ENCODE measurements around the gene TUBA3E.
A peak's percentile ranks its signal among the peaks of the same experiment; 100 is the strongest.
"Not testable (repeated sequence)": the region's sequence is repeated elsewhere in the genome, so short reads cannot be mapped to it uniquely, and the experiment has no call there.

Gene TUBA3E

DNA sequence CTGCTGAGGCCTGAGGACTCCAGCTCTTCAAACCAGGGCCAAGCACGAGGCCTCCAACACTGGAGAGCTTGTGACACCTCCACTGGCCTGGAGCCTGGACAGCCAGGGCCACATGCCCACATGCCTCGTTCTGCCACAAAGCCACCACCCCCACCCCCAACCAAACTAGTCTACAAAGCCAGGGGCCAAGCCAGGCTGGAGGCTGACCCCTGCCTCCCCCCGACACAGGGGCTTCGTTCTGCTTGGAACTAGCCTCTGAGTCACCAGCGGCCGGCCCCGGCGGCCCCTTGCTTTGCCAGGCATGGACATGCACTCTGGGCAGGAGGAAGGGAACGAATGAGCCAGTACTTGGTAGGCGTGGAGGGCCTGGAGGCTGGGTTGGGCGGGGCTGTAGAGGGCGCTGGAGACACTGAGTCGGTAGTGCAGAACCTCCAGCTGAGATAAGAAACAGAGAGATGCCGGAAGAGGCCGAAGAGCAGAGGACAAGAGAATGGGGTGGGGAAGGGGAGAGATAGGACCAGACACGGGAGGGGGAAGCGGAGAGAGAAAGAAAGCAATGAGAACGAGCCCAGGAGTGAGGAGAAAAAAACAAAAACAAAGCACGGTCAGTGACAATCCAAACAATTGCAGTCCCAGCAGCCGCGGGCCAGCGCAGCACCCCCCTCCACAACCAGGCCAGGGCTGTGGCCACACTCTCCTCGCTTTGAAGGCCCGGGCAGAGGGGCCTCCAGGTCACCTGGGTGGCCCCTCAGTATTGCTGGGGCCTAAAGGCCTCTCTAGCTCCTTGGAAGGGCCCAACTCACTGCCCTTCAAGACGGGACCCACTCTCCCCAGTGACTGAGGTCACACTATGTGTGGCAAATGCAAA is 37.2 kb downstream of the TUBA3E start:
- not testable (repeated sequence) for DNase-seq

DNA sequence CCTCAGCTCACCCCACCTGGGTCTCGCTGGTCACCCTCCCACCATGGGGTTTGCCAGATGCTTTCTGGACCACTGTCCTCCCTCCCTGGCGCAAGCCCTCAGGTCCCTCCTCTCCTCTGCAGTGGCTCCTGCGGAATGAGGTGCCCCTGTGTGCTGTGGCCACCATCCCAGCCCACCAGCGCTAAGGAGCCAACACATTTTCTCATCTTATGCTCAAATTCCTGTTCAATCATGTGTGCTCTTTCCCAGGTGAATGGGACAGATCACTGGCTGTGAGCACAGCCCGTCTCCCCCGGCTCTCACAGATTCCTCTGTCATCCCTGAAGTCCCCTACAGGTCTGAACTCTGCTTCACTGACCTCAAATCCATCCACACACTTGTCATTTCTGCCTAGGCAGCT is 38.1 kb downstream of the TUBA3E start:
- DNase-seq, result no peak

DNA sequence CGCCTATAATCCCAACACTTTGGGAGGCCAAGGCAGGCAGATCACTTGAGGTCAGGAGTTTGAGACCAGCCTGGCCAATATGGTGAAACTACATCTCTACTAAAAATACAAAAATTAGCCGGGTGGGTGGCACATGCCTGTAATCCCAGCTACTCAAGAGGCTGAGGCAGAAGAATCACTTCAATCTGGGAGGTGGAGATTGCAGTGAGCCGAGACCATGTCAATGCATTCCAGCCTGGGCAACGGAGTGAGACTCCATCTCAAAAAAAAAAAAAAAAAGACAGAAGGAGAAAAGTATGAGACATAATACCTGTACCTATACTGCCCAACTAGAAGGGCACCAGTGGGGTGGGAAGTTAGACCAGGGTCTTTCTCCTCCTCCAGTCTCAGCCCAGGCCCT is 38.9 kb downstream of the TUBA3E start:
- not testable (repeated sequence) for DNase-seq

GRCh38 chr2:130158631-130159030 is 39.6 kb downstream of the TUBA3E start:
- DNase-seq, result no peak

GRCh38 chr2:130157825-130158514 is 40.3 kb downstream of the TUBA3E start:
- peak; percentile 80 for DNase-seq

DNA sequence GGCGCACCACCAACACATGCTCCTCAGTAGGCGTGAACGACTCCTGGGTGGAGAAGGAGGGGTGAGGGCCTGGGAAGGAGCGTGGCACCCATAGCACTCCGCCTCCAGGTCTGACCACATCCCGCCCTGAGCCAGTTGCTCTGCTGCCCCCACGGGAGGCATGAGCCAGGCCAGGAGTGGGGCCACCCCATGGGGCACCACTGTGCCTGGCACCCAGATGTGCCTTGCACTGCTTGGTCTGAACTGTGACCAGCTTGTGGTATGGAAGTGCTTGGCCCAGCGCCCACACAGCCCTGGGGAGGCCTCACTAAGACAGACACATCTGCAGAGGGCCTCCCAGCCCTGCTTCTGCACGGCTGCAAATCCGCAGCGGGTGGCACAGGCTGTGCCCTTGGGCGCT is 40.9 kb downstream of the TUBA3E start:
- peak; percentile 73 for DNase-seq

- DNase-seq, result no peak
Observed at GRCh38 chr2:130156624-130157004, 41.6 kb downstream of the TUBA3E start.

- DNase-seq, result peak; percentile 7
Observed at GRCh38 chr2:130155956-130156623, 42.1 kb downstream of the TUBA3E start.

DNA sequence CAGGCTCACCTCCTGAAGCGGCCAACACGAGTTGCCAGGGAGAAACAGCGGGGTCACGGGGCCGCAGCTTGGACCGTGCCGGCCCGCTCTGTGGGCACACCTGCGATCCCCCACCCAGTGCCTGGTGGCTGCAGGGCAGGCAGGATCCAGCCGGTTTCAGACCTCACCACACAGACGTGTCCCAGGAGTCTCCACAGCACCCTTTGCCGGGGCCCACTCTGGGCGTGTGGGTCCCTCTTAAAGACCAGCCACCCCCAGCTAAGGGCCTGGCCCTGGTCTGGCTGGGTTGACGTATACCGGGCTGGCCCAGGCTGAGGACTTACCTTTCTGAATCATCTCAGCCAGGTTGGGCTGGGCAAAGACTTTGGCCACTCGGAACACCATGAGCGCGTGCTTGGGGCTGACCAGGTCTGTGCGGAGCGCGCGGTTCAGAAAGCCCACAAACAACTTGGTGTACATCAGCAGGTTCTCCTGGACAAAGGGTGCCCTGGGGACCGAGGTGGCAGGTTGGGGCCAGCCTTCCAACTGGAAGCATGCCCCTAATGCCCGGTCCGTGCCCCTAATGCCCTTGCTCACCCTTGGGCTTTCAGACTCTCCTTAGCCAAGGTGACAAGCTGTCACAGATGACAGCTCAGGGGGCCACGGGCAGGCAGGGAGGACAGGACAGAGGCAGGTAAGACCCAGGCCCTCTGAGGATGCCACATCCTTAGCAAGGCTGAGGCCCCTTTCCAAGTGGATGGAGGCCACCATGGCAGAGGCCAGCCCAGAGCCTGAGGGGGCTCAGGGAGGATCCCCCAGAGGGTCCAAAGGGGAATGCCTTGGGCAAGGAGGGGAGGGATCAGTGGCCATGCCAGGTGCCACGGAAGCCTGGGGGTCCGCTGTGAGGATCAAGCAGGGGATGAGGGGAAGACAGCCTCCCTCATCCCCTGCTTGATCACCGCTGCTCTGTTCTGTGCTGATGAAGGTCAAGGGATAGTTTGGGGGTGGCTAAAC is 43.2 kb downstream of the TUBA3E start:
- no peak for DNase-seq

DNA sequence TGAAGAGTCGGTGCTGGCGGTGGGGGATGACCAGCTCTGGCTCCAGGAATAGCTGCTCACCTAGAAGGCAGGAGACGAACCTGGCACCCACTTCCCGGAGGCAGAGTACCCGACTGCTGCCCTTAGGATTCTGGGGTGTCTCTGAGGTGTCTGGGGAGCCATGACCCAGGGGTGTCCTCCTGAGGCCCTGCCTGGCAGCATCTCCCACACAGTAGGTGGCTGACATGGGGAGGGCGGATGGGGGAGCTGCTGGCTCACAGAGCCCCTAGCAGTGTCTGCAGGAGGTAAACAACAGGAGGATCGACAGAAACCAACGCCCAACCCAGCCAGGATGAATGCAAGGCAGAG is 43.8 kb downstream of the TUBA3E start:
- DNase-seq, result not testable (repeated sequence)

- DNase-seq, result not testable (repeated sequence)
Observed at GRCh38 chr2:130153721-130154422, 44.4 kb downstream of the TUBA3E start.

DNA sequence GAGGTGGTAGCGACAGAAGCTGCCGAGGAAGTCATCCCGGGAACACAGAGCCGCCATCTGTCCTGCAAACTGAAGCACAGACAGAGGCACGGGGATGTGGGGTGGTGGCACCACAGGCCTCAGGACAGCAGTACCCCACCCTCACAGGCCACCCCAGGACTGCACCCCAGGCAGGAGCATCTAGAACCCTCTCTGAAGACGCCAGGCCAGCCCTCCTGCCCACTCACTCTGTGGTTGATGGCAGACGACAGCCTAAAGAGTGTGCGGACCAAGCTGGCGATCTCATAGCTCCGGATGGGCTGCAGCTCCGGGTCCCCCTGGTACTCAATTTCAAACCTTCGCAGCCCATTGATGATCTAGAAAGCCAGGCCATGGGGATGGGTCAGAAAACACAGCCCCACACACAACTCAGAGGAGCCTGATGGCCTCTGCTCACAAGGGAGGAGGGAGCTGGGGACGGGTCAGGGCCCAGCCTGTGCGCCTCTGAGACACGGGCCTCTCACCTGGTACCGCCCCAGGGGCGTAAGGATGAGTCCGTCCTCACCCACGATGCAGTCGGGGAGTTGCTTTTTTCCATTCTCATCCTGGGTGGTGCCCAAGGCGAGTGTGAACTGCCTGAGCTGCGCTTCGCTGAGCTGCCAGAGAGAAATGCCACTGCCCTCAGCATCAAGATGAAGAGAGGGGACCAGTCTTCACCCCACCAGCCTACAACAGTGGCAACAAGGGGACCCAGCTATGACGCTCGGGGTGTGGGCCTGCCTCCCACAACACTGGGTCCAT is 45.2 kb downstream of the TUBA3E start:
- DNase-seq, result no peak

DNA sequence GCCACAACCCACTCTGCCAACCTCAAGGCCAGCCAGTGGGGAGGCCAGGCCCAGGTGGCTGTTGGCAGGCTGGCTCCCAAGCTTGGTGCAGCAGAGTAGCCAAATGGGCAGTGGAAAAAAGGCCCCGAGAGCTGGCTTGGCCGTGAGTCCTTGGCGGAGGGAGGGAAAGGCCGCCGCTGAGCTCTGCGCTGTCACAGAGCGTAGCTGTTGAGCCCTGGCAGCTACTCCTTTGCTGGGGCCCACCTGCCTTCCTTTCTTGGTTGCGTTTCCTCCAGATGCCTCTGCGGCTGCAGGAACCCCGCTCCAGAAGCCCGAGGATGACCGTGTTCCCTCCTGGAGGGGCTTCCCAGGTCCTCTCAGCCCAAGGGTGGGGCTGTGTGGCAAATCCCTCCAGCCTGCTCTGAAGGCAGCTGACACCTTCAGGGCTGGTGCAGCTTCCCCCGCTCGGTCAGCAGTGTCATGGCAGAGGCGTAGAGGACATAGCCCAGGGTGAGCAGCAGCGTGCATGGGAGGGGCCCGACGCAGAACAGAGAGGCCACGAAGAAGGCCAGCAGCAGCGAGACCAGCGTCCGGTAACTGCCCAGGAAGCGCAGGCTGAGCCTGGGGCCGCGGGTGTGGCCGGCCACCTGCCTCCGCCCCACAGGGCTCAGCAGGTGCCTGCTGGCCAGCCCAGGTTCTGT is 46.0 kb downstream of the TUBA3E start:
- not testable (repeated sequence) for DNase-seq

GRCh38 chr2:130151145-130151512 is 47.1 kb downstream of the TUBA3E start:
- not testable (repeated sequence) for DNase-seq

DNA sequence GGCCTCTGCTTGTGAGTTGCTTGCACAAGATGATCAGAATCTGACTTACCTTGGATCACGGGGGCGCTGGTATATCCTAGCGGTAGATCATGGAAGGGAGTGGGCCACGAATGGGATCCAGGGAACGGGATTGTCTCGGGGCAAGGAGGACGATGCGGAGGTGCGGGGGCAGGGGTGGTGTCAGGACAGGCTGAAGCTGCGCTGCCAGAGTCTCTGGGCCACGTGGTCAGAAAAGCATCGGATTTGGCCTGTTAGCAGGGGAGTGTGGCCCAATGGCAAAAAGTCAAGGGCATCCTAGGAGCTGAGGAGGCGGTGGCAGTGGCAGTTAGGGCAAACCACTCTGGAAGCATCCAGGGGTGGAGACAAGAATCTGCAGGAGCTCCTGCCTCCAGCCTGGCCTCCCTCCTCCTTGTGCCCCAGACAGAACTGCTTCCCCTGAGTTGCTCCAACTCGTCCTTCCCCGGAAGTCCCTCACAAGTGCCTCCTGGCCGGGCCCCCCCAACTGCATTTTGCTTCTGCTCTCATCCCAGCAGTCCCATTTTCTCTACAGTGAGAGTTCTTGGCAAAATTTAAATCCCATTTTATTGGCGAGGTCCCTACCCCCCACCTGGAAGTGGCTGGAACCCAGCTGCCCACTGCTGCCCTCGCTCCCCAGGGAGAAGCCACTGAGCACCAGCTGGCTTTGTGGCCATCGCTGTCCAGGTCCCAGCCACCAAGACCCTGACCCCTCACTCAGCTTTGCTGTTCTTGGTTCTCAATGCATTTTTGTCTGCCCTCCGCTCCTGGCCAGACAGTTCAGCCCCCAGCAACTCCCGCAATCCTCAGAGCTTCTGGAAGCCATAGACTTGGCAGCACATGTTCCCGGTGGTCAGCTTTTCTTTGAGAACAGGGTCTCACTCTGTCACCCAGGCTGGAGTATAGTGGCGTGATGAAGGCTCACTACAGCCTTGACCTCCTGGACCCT is 47.8 kb downstream of the TUBA3E start:
- no peak for DNase-seq

GRCh38 chr2:130148515-130148914 is 49.7 kb downstream of the TUBA3E start:
- DNase-seq, result not testable (repeated sequence)

DNA sequence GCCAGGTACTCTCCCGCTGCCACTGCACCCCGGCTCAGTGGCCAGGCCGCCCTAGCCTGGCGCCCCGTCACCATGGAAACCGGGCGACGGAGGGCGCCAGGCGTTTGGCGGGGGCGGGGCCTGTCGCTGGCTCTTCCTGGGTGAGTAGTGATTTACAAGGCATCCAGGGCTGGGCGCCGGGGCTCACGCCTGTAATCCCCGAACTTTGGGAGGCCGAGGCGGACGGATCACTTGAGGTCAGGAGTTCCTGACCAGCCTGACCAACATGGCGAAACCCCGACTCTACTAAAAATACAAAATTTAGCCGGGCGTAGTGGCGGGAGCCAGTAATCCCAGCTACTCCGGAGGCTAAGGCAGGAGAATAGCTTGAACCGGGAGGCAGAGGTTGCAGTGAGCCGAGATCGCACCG is 53.2 kb downstream of the TUBA3E start, which contains the start of gene CCDC74B:
Gene CCDC74B (minus strand): TSS at position 107 of the 409 bp plus-strand sequence. CDS start 116 bp downstream, outside the sequence.
- not testable (repeated sequence) for DNase-seq

DNA sequence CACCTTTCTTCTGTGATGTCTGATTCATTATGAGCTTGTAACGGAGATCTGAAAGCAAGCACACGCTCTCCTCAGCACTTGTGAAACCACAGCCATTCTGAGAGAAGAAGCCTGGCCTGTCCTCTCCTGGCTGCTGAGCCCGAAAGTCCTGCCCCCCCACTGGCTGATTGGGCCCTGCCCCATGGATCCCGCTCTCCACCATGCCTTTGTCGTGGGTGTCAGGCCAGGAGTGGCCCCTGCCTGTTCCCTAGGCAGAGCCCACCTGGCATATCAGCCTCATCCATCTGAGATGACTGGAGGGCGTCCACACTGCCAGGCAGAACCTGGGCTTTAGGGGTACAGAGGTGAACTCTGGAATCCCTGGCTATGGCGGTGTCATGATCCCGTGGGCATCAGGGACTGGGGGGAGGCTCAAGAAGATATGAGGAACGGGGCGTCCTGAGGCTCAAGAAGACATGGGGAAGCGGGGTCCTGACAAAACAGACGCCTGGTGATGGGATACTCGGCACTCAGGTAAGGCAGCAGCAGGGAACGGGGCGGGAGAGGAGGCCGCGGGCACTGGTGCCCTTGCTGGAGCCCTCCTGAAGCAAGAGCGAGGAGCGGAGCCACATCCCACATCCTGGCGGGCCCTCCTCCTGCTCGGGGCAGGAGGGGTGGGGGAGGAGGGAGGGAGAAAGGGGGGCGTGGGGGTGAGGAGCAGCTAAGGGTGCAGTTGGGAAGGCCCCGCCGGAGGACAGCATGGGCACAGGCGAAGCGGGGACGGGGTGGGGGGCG is 54.8 kb downstream of the TUBA3E start:
- DNase-seq, result not testable (repeated sequence)

All from GF-D8 (cell line).